Endothelial cell of umbilical vein (primary cell): ENCODE measurements around the gene ZNF598. TPM values are rescaled to one million over a fixed set of nuclear protein-coding genes. Genes with fewer than 3 reads are reported as not detected.

Source experiments
- BruUV-seq: library from RNA; stranded (reverse); fragments of 400-500 nt; replicated peaks from 2 replicates; lab custom pipeline; 2021; lab: Mats Ljungman, UMichigan
- CTCF ChIA-PET: fragments of 300-600, 350-600 bp; sonication (Branson Sonifier 250); formaldehyde crosslinking; loops from one replicate; lab custom pipeline; 2021; ENCODE audit warnings: antibody characterized with exemption, inconsistent platforms; lab: Charles Lee
- POLR2A ChIA-PET: fragments of 300-600, 350-600 bp; sonication (Branson Sonifier 250); formaldehyde crosslinking; loops from one replicate; lab custom pipeline; 2021; ENCODE audit warnings: antibody characterized with exemption, inconsistent platforms; lab: Charles Lee
- DNase-seq: peaks from one replicate; pipeline ENCODE4 v3.0.0-alpha.2; 2011; ENCODE audit warnings: low read depth, low spot score
- FAIRE-seq: peaks from 2 replicates; lab custom pipeline; 2011; peaks lifted over from hg19 to GRCh38; lab: Jason Lieb, UNC
- H2AFZ ChIP-seq: 2 replicates; pipeline ENCODE4 v1.6.0; 2012; ENCODE audit warnings: low read depth, low read length, control low read depth, inconsistent platforms
- H3K27ac ChIP-seq: 2 replicates; pipeline ENCODE4 v1.5.1; 2011; ENCODE audit warnings: low read depth, mild to moderate bottlenecking, control low read depth, low read length, moderate library complexity; ENCODE audit not compliant: insufficient read depth
- H3K27me3 ChIP-seq, 2 experiments: 2 replicates each; pipeline versions ENCODE4 v1.6.0 to v1.6.1; 2011; ENCODE audit warnings: low read length in 2 of 2, mixed read lengths in 1 of 2; ENCODE audit not compliant: control insufficient read depth in 2 of 2, insufficient read depth in 2 of 2
- H3K36me3 ChIP-seq, 2 experiments: 2 replicates in 1 of 2; 3 replicates in 1 of 2; pipeline ENCODE4 v1.5.1; 2011; ENCODE audit warnings: low read length in 2 of 2, mild to moderate bottlenecking in 1 of 2, moderate library complexity in 1 of 2; ENCODE audit not compliant: control insufficient read depth in 2 of 2, insufficient read depth in 2 of 2; ENCODE audit errors: extremely low read depth in 1 of 2
- H3K4me1 ChIP-seq: 3 replicates; pipeline ENCODE4 v1.5.1; 2011; ENCODE audit warnings: mild to moderate bottlenecking, low read length; ENCODE audit not compliant: control insufficient read depth, insufficient read depth; ENCODE audit errors: extremely low read depth
- H3K4me2 ChIP-seq: 2 replicates; pipeline ENCODE4 v1.6.1; 2011; ENCODE audit warnings: low read length, control low read depth, mixed read lengths; ENCODE audit not compliant: insufficient read depth
- H3K4me3 ChIP-seq, 3 experiments: fragments of 200-600 bp in 1 of 3; sonication (generic), shearing (Covaris generic) in 1 of 3; replicated peaks in 1 of 3; 2 replicates each; pipeline ENCODE4 v1.5.1; 2011 to 2016; ENCODE audit warnings: control low read depth in 3 of 3, low read length in 3 of 3, mild to moderate bottlenecking in 2 of 3, inconsistent platforms in 1 of 3, low read depth in 1 of 3, moderate library complexity in 1 of 3; ENCODE audit not compliant: insufficient read depth in 1 of 3
- H3K79me2 ChIP-seq: 2 replicates; pipeline ENCODE4 v1.6.0; 2012; ENCODE audit warnings: low read length, inconsistent platforms; ENCODE audit not compliant: control insufficient read depth, insufficient read depth
- H3K9ac ChIP-seq: replicated peaks from 2 replicates; pipeline ENCODE3; 2011; ENCODE audit warnings: low read length, control low read depth; ENCODE audit not compliant: insufficient read depth; ENCODE audit errors: extremely low read depth
- H3K9me1 ChIP-seq: replicated peaks from 3 replicates; pipeline ENCODE4 v1.6.0; 2011; ENCODE audit warnings: mild to moderate bottlenecking, low read length; ENCODE audit not compliant: control insufficient read depth, insufficient read depth; ENCODE audit errors: extremely low read depth
- H3K9me3 ChIP-seq: replicated peaks from 2 replicates; pipeline ENCODE4 v1.5.1; 2012; ENCODE audit warnings: low read length, inconsistent platforms; ENCODE audit not compliant: control insufficient read depth, insufficient read depth
- H4K20me1 ChIP-seq: replicated peaks from 2 replicates; pipeline ENCODE3; 2011; ENCODE audit warnings: mild to moderate bottlenecking, low read length; ENCODE audit not compliant: control insufficient read depth, insufficient read depth; ENCODE audit errors: extremely low read depth
- EZH2 ChIP-seq: IDR thresholded peaks from 2 replicates; pipeline ENCODE4 v1.6.1; 2012; ENCODE audit warnings: borderline replicate concordance, low read depth, mild to moderate bottlenecking, moderate library complexity, low read length, inconsistent platforms; ENCODE audit not compliant: severe bottlenecking
- FOS ChIP-seq: IDR thresholded peaks from 2 replicates; pipeline ENCODE4 v1.6.1; 2011; ENCODE audit warnings: mild to moderate bottlenecking, low read length, moderate library complexity, borderline replicate concordance; ENCODE audit not compliant: insufficient read depth
- GATA2 ChIP-seq: IDR thresholded peaks from 2 replicates; pipeline ENCODE4 v1.7.0; 2011; ENCODE audit warnings: low read depth, mild to moderate bottlenecking, moderate library complexity, mixed read lengths, low read length; ENCODE audit not compliant: insufficient read length, insufficient read depth
- JUN ChIP-seq: IDR thresholded peaks from 2 replicates; pipeline ENCODE4 v1.6.1; 2011; ENCODE audit warnings: borderline replicate concordance, low read depth; ENCODE audit not compliant: insufficient read length, insufficient read depth
- MYC ChIP-seq: IDR thresholded peaks from one replicate; pipeline ENCODE4 v1.6.1; 2011; ENCODE audit warnings: mild to moderate bottlenecking, low read depth, low read length
- POLR2A ChIP-seq: IDR thresholded peaks from 2 replicates; pipeline ENCODE4 v1.6.1; 2012; ENCODE audit warnings: low read depth, mild to moderate bottlenecking, control low read depth, low read length
- POLR2AphosphoS5 ChIP-seq: IDR thresholded peaks from 2 replicates; pipeline ENCODE4 v1.6.1; 2012; ENCODE audit warnings: low read depth, mild to moderate bottlenecking, control low read depth, low read length, moderate library complexity; ENCODE audit not compliant: insufficient read depth
- dilution Hi-C: fragments of 300-500 bp; cut with MboI; formaldehyde crosslinking; loops from one replicate; pipeline ENCODE4 v1.15.0; 2019; ENCODE audit warnings: low sequenced_read_pairs; ENCODE audit not compliant: extremely low pct_ligation_motif_present
- intact Hi-C: fragments of 100-400 bp; cut with micrococcal nuclease; formaldehyde crosslinking; loops from one replicate; pipeline ENCODE4 v1.10.0; 2022
- polyA plus RNA-seq, 4 experiments: library from polyadenylated mRNA; depleted of rRNA in 3 of 4; stranded (reverse) in 3 of 4; unstranded in 1 of 4; fragments of >200 nt; gene quantifications; 2 replicates each; pipeline versions ENCODE4 v1.2.1 to v1.2.3, GENCODE V29; 2011 to 2012; ENCODE audit warnings: missing spikeins in 1 of 4
- total RNA-seq: library from RNA; stranded (reverse); gene quantifications from 2 replicates; pipeline ENCODE4 v1.2.3, GENCODE V29; 2021
- TF ChIP-seq, protein P1 (sequence below), 2 donors: IDR thresholded peaks; 1 replicate in 1 of 2; 2 replicates in 1 of 2; pipeline ENCODE4 v1.5.1; 2011; ENCODE audit warnings: low read length in 2 of 2, mild to moderate bottlenecking in 2 of 2, moderate library complexity in 2 of 2, control low read depth in 1 of 2, inconsistent platforms in 1 of 2, low read depth in 1 of 2; ENCODE audit not compliant: insufficient read depth in 1 of 2; ENCODE audit errors: extremely low read depth in 1 of 2
- TF ChIP-seq, protein P2 (sequence below): IDR thresholded peaks from 2 replicates; pipeline ENCODE4 v1.6.1; 2011; ENCODE audit not compliant: insufficient read depth, insufficient read length

The ZNF598 gene
- total and polyA plus RNA-seq, 2 donors (not counting 3 experiments of a cell fraction or from before 2014, with no cell fraction given) = 43.3 to 67.0 TPM

DNA sequence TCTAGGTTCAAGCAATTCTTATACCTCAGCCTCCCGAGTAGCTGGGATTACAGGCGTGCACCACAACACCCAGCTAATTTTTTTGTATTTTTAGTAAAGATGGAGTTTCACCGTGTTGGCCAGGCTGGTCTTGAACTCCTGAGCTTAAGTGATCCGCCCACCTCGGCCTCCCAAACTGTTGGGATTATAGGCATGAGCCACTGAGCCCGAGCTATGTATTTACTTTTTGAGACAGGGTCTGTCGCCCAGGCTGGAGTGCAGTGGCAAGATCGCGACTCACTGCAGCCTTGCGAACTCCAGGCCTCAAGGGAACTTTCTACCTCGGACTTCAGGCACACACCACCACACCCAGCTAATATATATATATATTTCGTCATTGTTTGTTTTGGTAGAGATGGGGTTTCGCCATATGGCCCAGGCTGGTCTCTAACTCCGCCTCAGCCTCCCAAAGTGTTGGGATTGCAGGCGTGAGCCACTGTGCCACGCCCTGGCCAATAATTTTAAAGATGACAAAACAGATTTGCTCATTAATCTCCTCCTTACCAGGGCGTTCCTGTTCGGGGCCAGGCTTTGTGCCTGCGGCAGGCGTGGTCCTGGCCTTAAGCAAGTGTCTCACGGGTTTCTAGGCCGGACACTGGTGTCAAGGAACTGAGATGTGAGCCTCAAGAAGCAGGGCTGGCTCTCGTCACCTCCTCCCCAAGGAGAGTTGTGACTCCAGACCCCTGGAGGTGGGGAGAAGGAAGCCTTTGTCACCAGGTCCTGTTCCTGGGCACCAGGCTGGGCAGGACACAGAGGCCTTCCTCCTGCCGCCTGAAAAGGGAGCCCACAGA, 5.7 kb upstream of the ZNF598 start:
- POLR2A ChIA-PET = no interaction called here

More for the DNA sequence above, 5.7 kb upstream of the ZNF598 start:
- FAIRE-seq = peak; percentile 40
- no peak for DNase-seq
- Histone ChIP-seq H3K79me2 (peaks cover 2% of the 10 kb centered on the region), H4K20me1 (no peaks in the 10 kb centered on the region), H3K9me1 (no peaks in the 10 kb centered on the region), H3K4me2 (no peak overlapping the region), H3K27ac (no peak overlapping the region), H3K27me3 (peaks cover 2 to 8% of the 10 kb centered on the region in 2 experiments), H3K4me3 (no peak overlapping the region), H3K4me1 (peaks cover 6% of the 10 kb centered on the region), H3K9me3 (no peaks in the 10 kb centered on the region), H3K9ac (no peak overlapping the region), H3K36me3 (no peaks in the 10 kb centered on the region), H2AFZ (no peak overlapping the region)
- no TSS peak for BruUV-seq
- CTCF ChIA-PET = interaction anchor here (0.9 to 1.1 kb wide), 3 partner anchors 11 to 125 kb away, joined by 3 to 5 read pairs (median 3); no protein-coding TSS in a partner anchor
- dilution Hi-C loops (no loop called here), intact Hi-C loops (no loop called here)
- TF ChIP-seq, protein P1, sequence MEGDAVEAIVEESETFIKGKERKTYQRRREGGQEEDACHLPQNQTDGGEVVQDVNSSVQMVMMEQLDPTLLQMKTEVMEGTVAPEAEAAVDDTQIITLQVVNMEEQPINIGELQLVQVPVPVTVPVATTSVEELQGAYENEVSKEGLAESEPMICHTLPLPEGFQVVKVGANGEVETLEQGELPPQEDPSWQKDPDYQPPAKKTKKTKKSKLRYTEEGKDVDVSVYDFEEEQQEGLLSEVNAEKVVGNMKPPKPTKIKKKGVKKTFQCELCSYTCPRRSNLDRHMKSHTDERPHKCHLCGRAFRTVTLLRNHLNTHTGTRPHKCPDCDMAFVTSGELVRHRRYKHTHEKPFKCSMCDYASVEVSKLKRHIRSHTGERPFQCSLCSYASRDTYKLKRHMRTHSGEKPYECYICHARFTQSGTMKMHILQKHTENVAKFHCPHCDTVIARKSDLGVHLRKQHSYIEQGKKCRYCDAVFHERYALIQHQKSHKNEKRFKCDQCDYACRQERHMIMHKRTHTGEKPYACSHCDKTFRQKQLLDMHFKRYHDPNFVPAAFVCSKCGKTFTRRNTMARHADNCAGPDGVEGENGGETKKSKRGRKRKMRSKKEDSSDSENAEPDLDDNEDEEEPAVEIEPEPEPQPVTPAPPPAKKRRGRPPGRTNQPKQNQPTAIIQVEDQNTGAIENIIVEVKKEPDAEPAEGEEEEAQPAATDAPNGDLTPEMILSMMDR (IDR thresholded peaks at IDR 0.05; ENCODE audit: extremely low read depth in 1 of 2, insufficient read depth in 1 of 2, low read depth in 1 of 2, low read length in 2 of 2) = no peak
- TF ChIP-seq POLR2A (no peak), JUN (no peak), EZH2 (no peak), POLR2AphosphoS5 (no peak), FOS (no peak), GATA2 (no peak), MYC (no peak)
- TF ChIP-seq, protein P2, sequence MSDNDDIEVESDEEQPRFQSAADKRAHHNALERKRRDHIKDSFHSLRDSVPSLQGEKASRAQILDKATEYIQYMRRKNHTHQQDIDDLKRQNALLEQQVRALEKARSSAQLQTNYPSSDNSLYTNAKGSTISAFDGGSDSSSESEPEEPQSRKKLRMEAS = no peak
